DND-41 (cell line): ENCODE measurements around the gene RPL7A.

Source experiments
- ATAC-seq: fragments of 200-7000 bp; cut with Tn5 transposase; 3 replicates; pipeline ENCODE4 v1.9.1; 2021; ENCODE audit warnings: low read depth; ENCODE audit not compliant: insufficient read depth
- DNase-seq: peaks from one replicate; pipeline ENCODE4 v3.0.0-alpha.2; 2020
- H2AFZ ChIP-seq: 2 replicates; pipeline ENCODE4 v1.6.0; 2012; ENCODE audit warnings: low read depth, low read length
- H3K27ac ChIP-seq: 2 replicates; pipeline ENCODE4 v1.5.1; 2012; ENCODE audit warnings: low read length, inconsistent platforms
- H3K27me3 ChIP-seq: fragments of 200-600 bp; sonication (generic); 2 replicates; pipeline ENCODE4 v1.6.0; 2012; ENCODE audit warnings: low read length, mild to moderate bottlenecking, inconsistent platforms; ENCODE audit not compliant: insufficient read depth, poor library complexity
- H3K36me3 ChIP-seq: 2 replicates; pipeline ENCODE4 v1.5.1; 2012; ENCODE audit warnings: low read length, inconsistent platforms; ENCODE audit not compliant: insufficient read depth
- H3K4me1 ChIP-seq: 2 replicates; pipeline ENCODE4 v1.5.1; 2012; ENCODE audit warnings: mild to moderate bottlenecking, low read length; ENCODE audit not compliant: insufficient read depth
- H3K4me2 ChIP-seq: 2 replicates; pipeline ENCODE4 v1.6.0; 2012; ENCODE audit warnings: mild to moderate bottlenecking, moderate library complexity, low read length, inconsistent platforms; ENCODE audit not compliant: insufficient read depth
- H3K4me3 ChIP-seq, 2 experiments: fragments of 200-600 bp in 1 of 2; shearing (Covaris generic) in 1 of 2; 2 replicates each; pipeline ENCODE4 v1.5.1; 2012 to 2016; ENCODE audit warnings: inconsistent platforms in 2 of 2, low read length in 2 of 2, mild to moderate bottlenecking in 2 of 2, low read depth in 1 of 2, moderate library complexity in 1 of 2
- H3K79me2 ChIP-seq: 2 replicates; pipeline ENCODE4 v1.6.0; 2012; ENCODE audit warnings: low read length, inconsistent platforms; ENCODE audit not compliant: insufficient read depth
- H3K9ac ChIP-seq: 2 replicates; pipeline ENCODE4 v1.6.0; 2012; ENCODE audit warnings: low read depth, mild to moderate bottlenecking, inconsistent platforms, low read length, moderate library complexity
- H3K9me3 ChIP-seq: 2 replicates; pipeline ENCODE4 v1.5.1; 2012; ENCODE audit warnings: low read length, moderate library complexity, mild to moderate bottlenecking, inconsistent platforms; ENCODE audit not compliant: insufficient read depth, severe bottlenecking
- H4K20me1 ChIP-seq: 2 replicates; pipeline ENCODE4 v1.6.0; 2012; ENCODE audit warnings: low read length; ENCODE audit not compliant: insufficient read depth
- EZH2 ChIP-seq: IDR thresholded peaks from 3 replicates; pipeline ENCODE4 v1.6.1; 2012; ENCODE audit warnings: borderline replicate concordance, low read depth, mild to moderate bottlenecking, moderate library complexity, low read length, inconsistent platforms; ENCODE audit not compliant: severe bottlenecking
- TF ChIP-seq, protein P1 (sequence below): IDR thresholded peaks from 2 replicates; pipeline ENCODE4 v1.5.1; 2012; ENCODE audit warnings: borderline replicate concordance, low read length, moderate library complexity, mild to moderate bottlenecking; ENCODE audit not compliant: poor library complexity, severe bottlenecking; ENCODE audit errors: extremely low read depth

The RPL7A gene

DNA sequence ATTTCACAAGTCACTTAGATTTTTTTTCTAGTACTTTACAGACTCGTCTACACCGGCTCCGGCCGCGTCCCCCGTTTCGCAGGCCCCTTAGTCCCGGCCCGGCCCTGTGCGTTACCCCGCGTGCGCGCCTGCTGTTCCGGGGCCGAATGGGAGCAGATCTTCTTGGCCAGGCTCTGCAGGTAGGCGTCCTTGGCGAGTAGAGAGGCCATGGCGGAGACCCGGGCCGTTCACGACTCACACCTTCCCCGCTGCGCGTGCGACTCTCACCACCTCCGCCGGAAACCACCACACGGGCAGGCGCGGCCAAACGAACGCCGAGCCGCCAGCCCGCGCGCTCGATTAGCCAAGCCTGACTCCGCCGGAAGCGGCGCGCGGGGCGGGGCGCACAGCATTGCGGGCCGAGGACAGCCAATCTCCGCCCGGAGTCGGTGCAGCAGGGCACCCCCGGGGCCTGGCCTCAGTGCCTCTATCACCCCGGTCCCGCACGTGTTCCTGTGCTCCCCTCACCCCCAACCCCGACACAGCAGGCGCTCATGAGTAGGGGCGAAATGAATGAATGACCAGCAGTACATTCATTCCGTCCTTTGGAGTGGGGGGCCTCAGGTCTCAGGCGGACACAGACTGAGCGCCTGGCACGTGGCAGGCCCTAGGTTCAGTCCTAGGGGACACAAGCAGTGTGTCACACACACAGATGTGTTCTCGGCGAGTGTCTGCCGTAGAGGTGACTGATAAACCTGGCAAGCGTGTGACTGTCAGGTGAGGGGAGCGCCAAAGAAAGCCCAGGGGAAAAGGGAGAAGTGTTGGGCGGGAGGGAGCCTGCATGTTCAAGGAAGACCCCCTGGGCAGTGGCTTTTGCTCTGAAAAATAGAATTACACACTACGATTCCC lies 11.8 kb upstream of the RPL7A start, which contains the start of gene SURF6:
Gene SURF6, minus strand, starts transcription at position 265 of the 888 bp plus-strand sequence. Its CDS starts 56 bp downstream, at position 209.
- Histone ChIP-seq H3K9me3 (no peaks in the 10 kb centered on the region), H3K36me3 (peaks cover 56% of the 10 kb centered on the region), H4K20me1 (peaks cover 38% of the 10 kb centered on the region), H2AFZ (peak within 1 kb of the TSS; percentile 84), H3K79me2 (peaks cover 33% of the 10 kb centered on the region), H3K4me3 (peak within 1 kb of the TSS; percentile 74 to 88; a peak in 3 of 4 replicates), H3K9ac (peak within 1 kb of the TSS; percentile 79), H3K4me1 (peaks cover 30% of the 10 kb centered on the region), H3K27me3 (no peaks in the 10 kb centered on the region), H3K4me2 (peak within 1 kb of the TSS; percentile 95), H3K27ac (peak within 1 kb of the TSS; percentile 87)
- no peak for TF ChIP-seq EZH2
- TF ChIP-seq, protein P1, sequence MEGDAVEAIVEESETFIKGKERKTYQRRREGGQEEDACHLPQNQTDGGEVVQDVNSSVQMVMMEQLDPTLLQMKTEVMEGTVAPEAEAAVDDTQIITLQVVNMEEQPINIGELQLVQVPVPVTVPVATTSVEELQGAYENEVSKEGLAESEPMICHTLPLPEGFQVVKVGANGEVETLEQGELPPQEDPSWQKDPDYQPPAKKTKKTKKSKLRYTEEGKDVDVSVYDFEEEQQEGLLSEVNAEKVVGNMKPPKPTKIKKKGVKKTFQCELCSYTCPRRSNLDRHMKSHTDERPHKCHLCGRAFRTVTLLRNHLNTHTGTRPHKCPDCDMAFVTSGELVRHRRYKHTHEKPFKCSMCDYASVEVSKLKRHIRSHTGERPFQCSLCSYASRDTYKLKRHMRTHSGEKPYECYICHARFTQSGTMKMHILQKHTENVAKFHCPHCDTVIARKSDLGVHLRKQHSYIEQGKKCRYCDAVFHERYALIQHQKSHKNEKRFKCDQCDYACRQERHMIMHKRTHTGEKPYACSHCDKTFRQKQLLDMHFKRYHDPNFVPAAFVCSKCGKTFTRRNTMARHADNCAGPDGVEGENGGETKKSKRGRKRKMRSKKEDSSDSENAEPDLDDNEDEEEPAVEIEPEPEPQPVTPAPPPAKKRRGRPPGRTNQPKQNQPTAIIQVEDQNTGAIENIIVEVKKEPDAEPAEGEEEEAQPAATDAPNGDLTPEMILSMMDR: no peak
- ATAC-seq (peak; percentile 96), DNase-seq (peak; percentile 92)

- Histone ChIP-seq H3K4me3 (no peak overlapping the region), H3K27me3 (no peaks in the 10 kb centered on the region), H4K20me1 (peaks cover 16% of the 10 kb centered on the region), H3K36me3 (peaks cover 56% of the 10 kb centered on the region), H3K9me3 (no peaks in the 10 kb centered on the region), H2AFZ (no peak overlapping the region), H3K27ac (no peak overlapping the region), H3K4me1 (peaks cover 17% of the 10 kb centered on the region), H3K9ac (no peak overlapping the region), H3K4me2 (no peak overlapping the region), H3K79me2 (peaks cover 18% of the 10 kb centered on the region)
- ATAC-seq: no peak
- no peak for DNase-seq
- TF ChIP-seq, protein P1: no peak
- no peak for TF ChIP-seq EZH2
These were observed 8.4 kb upstream of the RPL7A start for GRCh38 chr9:133339641-133340040.

- Histone ChIP-seq H2AFZ (no peak overlapping the region), H3K27me3 (no peaks in the 10 kb centered on the region), H3K36me3 (peaks cover 58% of the 10 kb centered on the region), H3K4me1 (peaks cover 11% of the 10 kb centered on the region), H4K20me1 (peaks cover 14% of the 10 kb centered on the region), H3K9ac (no peak overlapping the region), H3K4me2 (no peak overlapping the region), H3K4me3 (no peak overlapping the region), H3K79me2 (peaks cover 14% of the 10 kb centered on the region), H3K27ac (no peak overlapping the region), H3K9me3 (no peaks in the 10 kb centered on the region)
- DNase-seq: no peak
- TF ChIP-seq, protein P1: no peak
- TF ChIP-seq EZH2: no peak
- ATAC-seq: no peak
These were observed 7.8 kb upstream of the RPL7A start for GRCh38 chr9:133340256-133340655.
